H1 (cell line): ENCODE results near the gene R3HDM4. TPM values are rescaled to one million over a fixed set of nuclear protein-coding genes. Genes with fewer than 3 reads are reported as not detected.

Source experiments
- CTCF ChIA-PET: fragments of 300-600 bp; sonication (Branson Sonifier 250); formaldehyde crosslinking; loops from one replicate; lab custom pipeline; 2021; ENCODE audit not compliant: partially characterized antibody; lab: Charles Lee
- POLR2A ChIA-PET: fragments of 300-600 bp; sonication (Branson Sonifier 250); formaldehyde crosslinking; loops from one replicate; lab custom pipeline; 2021; ENCODE audit warnings: inconsistent platforms; ENCODE audit not compliant: partially characterized antibody; lab: Charles Lee
- DNase-seq, 2 experiments: peaks; one replicate each; pipeline versions ENCODE4 v3.0.0 to v3.0.0-alpha.2; 2010 to 2022; ENCODE audit warnings: low spot score in 2 of 2, low read depth in 1 of 2, mixed read lengths in 1 of 2
- FAIRE-seq: peaks from 2 replicates; lab custom pipeline; 2011; peaks lifted over from hg19 to GRCh38; lab: Jason Lieb, UNC
- H2AFZ ChIP-seq: 2 replicates; pipeline ENCODE4 v1.8.1; 2012; ENCODE audit warnings: low read length, inconsistent platforms
- H2AK5ac ChIP-seq: 2 replicates; pipeline ENCODE4 v1.6.1; 2013; ENCODE audit warnings: low read depth, low read length
- H2BK120ac ChIP-seq: replicated peaks from 2 replicates; pipeline ENCODE3; 2013; ENCODE audit warnings: low read depth, low read length, inconsistent platforms
- H2BK12ac ChIP-seq: 2 replicates; pipeline ENCODE4 v1.6.1; 2013; ENCODE audit warnings: low read depth, low read length
- H2BK15ac ChIP-seq: 2 replicates; pipeline ENCODE4 v1.6.1; 2013; ENCODE audit warnings: low read length
- H2BK20ac ChIP-seq: 2 replicates; pipeline ENCODE4 v1.6.1; 2013; ENCODE audit warnings: low read length
- H2BK5ac ChIP-seq: 2 replicates; pipeline ENCODE4 v1.6.1; 2013; ENCODE audit warnings: low read depth, low read length
- H3K14ac ChIP-seq: 2 replicates; pipeline ENCODE4 v1.6.1; 2013; ENCODE audit warnings: inconsistent platforms; ENCODE audit not compliant: insufficient read length
- H3K18ac ChIP-seq: 2 replicates; pipeline ENCODE4 v1.6.1; 2013; ENCODE audit warnings: low read length; ENCODE audit errors: extremely low read depth
- H3K23ac ChIP-seq: 2 replicates; pipeline ENCODE4 v1.6.1; 2013; ENCODE audit warnings: inconsistent platforms; ENCODE audit not compliant: insufficient read length
- H3K23me2 ChIP-seq: 2 replicates; pipeline ENCODE4 v1.6.1; 2013; ENCODE audit warnings: low read depth, low read length
- H3K27ac ChIP-seq: 2 replicates; pipeline ENCODE4 v1.6.1; 2011; ENCODE audit warnings: low read depth, low read length, inconsistent platforms
- H3K27me3 ChIP-seq, 4 experiments: replicated peaks in 1 of 4; 1 replicate in 1 of 4; 2 replicates in 3 of 4; pipeline versions ENCODE4 v1.6.1 to v1.8.1; 2011 to 2013; ENCODE audit warnings: low read length in 3 of 4, mild to moderate bottlenecking in 3 of 4, inconsistent platforms in 2 of 4, mixed read lengths in 2 of 4, moderate library complexity in 1 of 4; ENCODE audit not compliant: control insufficient read depth in 3 of 4, insufficient read depth in 3 of 4; ENCODE audit errors: extremely low read depth in 1 of 4
- H3K36me3 ChIP-seq, 4 experiments: 2 replicates each; pipeline versions ENCODE4 v1.6.1 to v1.8.1; 2011 to 2013; ENCODE audit warnings: mild to moderate bottlenecking in 4 of 4, low read length in 3 of 4, moderate library complexity in 2 of 4, control low read depth in 1 of 4, inconsistent platforms in 1 of 4; ENCODE audit not compliant: insufficient read depth in 4 of 4, control insufficient read depth in 2 of 4
- H3K4ac ChIP-seq: replicated peaks from 2 replicates; pipeline ENCODE3; 2013; ENCODE audit warnings: low read length, low read depth, mixed read lengths, inconsistent platforms; ENCODE audit not compliant: insufficient read length
- H3K4me1 ChIP-seq, 4 experiments: replicated peaks in 1 of 4; 1 replicate in 1 of 4; 2 replicates in 3 of 4; pipeline versions ENCODE4 v1.6.1 to v1.8.1; 2011 to 2013; ENCODE audit warnings: low read length in 3 of 4, inconsistent platforms in 2 of 4, mixed read lengths in 1 of 4; ENCODE audit not compliant: insufficient read depth in 4 of 4, control insufficient read depth in 3 of 4
- H3K4me2 ChIP-seq, 2 experiments: 2 replicates each; pipeline versions ENCODE4 v1.6.1 to v1.8.1; 2011 to 2013; ENCODE audit warnings: low read depth in 2 of 2, low read length in 2 of 2, control low read depth in 1 of 2, inconsistent platforms in 1 of 2, mild to moderate bottlenecking in 1 of 2; ENCODE audit not compliant: insufficient read depth in 1 of 2
- H3K4me3 ChIP-seq, 4 experiments: fragments of 200-600, 300-600 bp in 1 of 4; sonication (generic), shearing (Covaris generic), sonication (Bioruptor Twin) in 1 of 4; 2 replicates each; pipeline versions ENCODE4 v1.5.1 to v1.8.1; 2011 to 2016; ENCODE audit warnings: low read length in 4 of 4, low read depth in 3 of 4, control low read depth in 2 of 4, inconsistent platforms in 2 of 4, mild to moderate bottlenecking in 2 of 4, mixed read lengths in 1 of 4, moderate library complexity in 1 of 4; ENCODE audit not compliant: insufficient read depth in 2 of 4; ENCODE audit errors: extremely low read depth in 1 of 4
- H3K56ac ChIP-seq: replicated peaks from 2 replicates; pipeline ENCODE3; 2013; ENCODE audit warnings: low read depth, mild to moderate bottlenecking, mixed read lengths, low read length, inconsistent platforms; ENCODE audit not compliant: insufficient read length
- H3K79me1 ChIP-seq: 2 replicates; pipeline ENCODE4 v1.6.1; 2013; ENCODE audit warnings: low read depth, low read length, control low read depth
- H3K79me2 ChIP-seq, 2 experiments: 2 replicates each; pipeline versions ENCODE4 v1.6.1 to v1.8.1; 2012 to 2013; ENCODE audit warnings: low read length in 2 of 2, mild to moderate bottlenecking in 2 of 2, inconsistent platforms in 1 of 2; ENCODE audit not compliant: insufficient read depth in 2 of 2, control insufficient read depth in 1 of 2
- H3K9ac ChIP-seq, 4 experiments: replicated peaks in 1 of 4; 1 replicate in 1 of 4; 2 replicates in 3 of 4; pipeline versions ENCODE4 v1.6.1 to v1.8.1; 2011 to 2013; ENCODE audit warnings: low read depth in 3 of 4, low read length in 3 of 4, control low read depth in 2 of 4, mild to moderate bottlenecking in 2 of 4, moderate library complexity in 2 of 4, inconsistent platforms in 1 of 4; ENCODE audit errors: extremely low read depth in 1 of 4
- H3K9me3 ChIP-seq, 2 experiments: 2 replicates each; pipeline versions ENCODE4 v1.6.1 to v1.8.1; 2012 to 2013; ENCODE audit warnings: mild to moderate bottlenecking in 2 of 2, moderate library complexity in 2 of 2, control low read depth in 1 of 2, inconsistent platforms in 1 of 2, low read depth in 1 of 2, low read length in 1 of 2, mixed read lengths in 1 of 2; ENCODE audit not compliant: insufficient read depth in 2 of 2
- H4K20me1 ChIP-seq, 2 experiments: replicated peaks in 1 of 2; 2 replicates each; pipeline versions ENCODE3 to v1.8.1; 2011 to 2013; ENCODE audit warnings: inconsistent platforms in 2 of 2, low read length in 2 of 2, mild to moderate bottlenecking in 1 of 2; ENCODE audit not compliant: insufficient read depth in 2 of 2, control insufficient read depth in 1 of 2
- H4K5ac ChIP-seq: 2 replicates; pipeline ENCODE4 v1.6.1; 2013; ENCODE audit warnings: low read length, low read depth, mixed read lengths, inconsistent platforms; ENCODE audit not compliant: insufficient read length
- H4K8ac ChIP-seq: 2 replicates; pipeline ENCODE4 v1.8.0; 2013; ENCODE audit warnings: mild to moderate bottlenecking, moderate library complexity, low read length, inconsistent platforms; ENCODE audit not compliant: insufficient read depth; ENCODE audit errors: extremely low read depth
- H4K91ac ChIP-seq: replicated peaks from 2 replicates; pipeline ENCODE3; 2013; ENCODE audit warnings: low read length, mixed read lengths, inconsistent platforms; ENCODE audit not compliant: insufficient read length
- ASH2L ChIP-seq: fragments of 200-600, 300-600 bp; sonication (generic); IDR thresholded peaks from one replicate; pipeline ENCODE4 v1.7.1; 2017; ENCODE audit warnings: low read length
- CEBPB ChIP-seq: IDR thresholded peaks from 2 replicates; pipeline ENCODE4 v1.6.1; 2012; ENCODE audit warnings: low read depth, low read length
- KDM4A ChIP-seq: IDR thresholded peaks from one replicate; pipeline ENCODE4 v1.7.1; 2012; ENCODE audit warnings: low read depth, mild to moderate bottlenecking, moderate library complexity, low read length, inconsistent platforms; ENCODE audit not compliant: severe bottlenecking
- SIN3A ChIP-seq, 2 experiments: IDR thresholded peaks in 1 of 2; conservative IDR thresholded peaks in 1 of 2; 2 replicates each; pipeline ENCODE4 v1.6.1; 2011 to 2012; ENCODE audit warnings: low read length in 2 of 2, improper control_type of control experiment in 1 of 2, low read depth in 1 of 2, mild to moderate bottlenecking in 1 of 2
- TCF12 ChIP-seq: IDR thresholded peaks from 2 replicates; pipeline ENCODE4 v1.6.1; 2011; ENCODE audit warnings: low read depth, mild to moderate bottlenecking, low read length
- WGBS, 2 experiments: shearing (Covaris generic) in 1 of 2; methylation state at CpG; one replicate each; pipeline versions ENCODE4 v1.1.6 to v1.1.7; 2013 to 2015; ENCODE audit warnings: low lambda C conversion rate in 2 of 2, mixed read lengths in 2 of 2, inconsistent platforms in 1 of 2, low coverage in 1 of 2, missing lambda C conversion rate in 1 of 2; ENCODE audit not compliant: insufficient replicate concordance in 2 of 2, insufficient coverage in 1 of 2, insufficient read length in 1 of 2; ENCODE audit errors: extremely low coverage in 1 of 2, missing lambda C conversion rate in 1 of 2; 5-methylcytosine and 5-hydroxymethylcytosine counted together
- polyA plus RNA-seq, 7 experiments: library from polyadenylated mRNA; depleted of rRNA in 3 of 7; stranded (reverse) in 5 of 7; unstranded in 2 of 7; fragments of >200 nt in 5 of 7; fragments of 200-250 nt in 2 of 7; gene quantifications; 1 replicate in 5 of 7; 2 replicates in 1 of 7; 4 replicates in 1 of 7; pipeline versions ENCODE4 v1.2.1 to v1.2.3, GENCODE V29; 2011 to 2013; ENCODE audit warnings: missing spikeins in 2 of 7, mixed read lengths in 2 of 7
- total RNA-seq: library from RNA; stranded (reverse); fragmentation: NEBNext Ultra II Directional; extraction: Animal tissue kit (Norgen Biotek cat#: 25700); gene quantifications from 2 replicates; pipeline ENCODE4 v1.2.1, GENCODE V29; 2021

The R3HDM4 gene
- total and polyA plus RNA-seq, 2 of the 8 experiments (the other 6 are each of a cell fraction or from before 2014, with no cell fraction given) = 76.8 to 102 TPM

DNA sequence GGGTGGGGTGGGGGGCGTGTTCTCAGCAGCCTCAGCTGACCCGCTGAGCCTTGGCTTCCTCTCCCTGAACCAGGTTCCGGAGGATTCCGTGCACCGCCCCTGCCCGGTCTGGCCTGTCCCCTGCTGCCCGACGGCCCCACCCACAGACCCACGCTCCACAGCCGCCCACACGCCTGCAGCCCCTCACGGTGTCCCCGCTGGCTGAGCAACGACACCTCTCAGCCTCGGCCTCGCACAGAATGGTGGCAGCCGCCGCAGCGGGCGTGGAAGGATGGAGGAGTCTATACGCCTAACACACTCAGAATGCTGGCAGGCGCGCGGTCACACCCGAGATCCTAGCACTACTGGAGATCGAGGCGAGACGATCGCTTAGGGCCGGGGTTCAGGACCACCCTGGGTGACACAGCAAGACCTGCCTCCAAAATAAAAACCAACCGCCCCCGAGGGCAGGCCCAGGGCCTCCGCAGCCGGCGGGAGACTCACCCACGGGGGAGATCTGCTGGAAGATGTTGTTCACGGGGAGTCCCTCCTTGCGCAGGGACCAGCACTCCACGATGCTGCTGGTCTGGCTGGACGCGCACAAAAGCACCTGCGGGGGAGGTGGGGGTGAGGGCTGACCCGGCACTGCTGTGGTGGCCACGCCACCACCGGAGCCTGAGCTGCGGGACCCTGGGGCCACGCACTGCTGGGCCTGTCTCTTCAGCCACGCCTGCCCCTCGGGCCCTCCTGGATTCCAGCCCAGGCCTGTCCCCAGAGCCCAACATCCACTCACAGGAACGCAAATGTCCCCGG is 28.4 kb downstream of the R3HDM4 start:
- CTCF ChIA-PET = no interaction called here
- H2BK120ac ChIP-seq = no peak overlapping the region
- TF ChIP-seq SIN3A (conservative IDR thresholded peaks at IDR 0.05 in 1 of 2, IDR thresholded peaks at IDR 0.05 in 1 of 2; ENCODE audit: low read depth in 1 of 2, low read length in 2 of 2) (no peak), KDM4A (no peak), CEBPB (no peak), TCF12 (no peak), ASH2L (no peak)
- H4K91ac ChIP-seq = no peak overlapping the region
- H3K79me2 ChIP-seq = no peaks in the 10 kb centered on the region
- H3K36me3 ChIP-seq = peaks cover 0 to 27% (median 8%) of the 10 kb centered on the region in 4 experiments; a peak in 4 of 8 replicates
- 91% methylated on average over 41 of the region's 51 CpGs; no CpG with 5 or more reads in 1 of the 2 experiments for WGBS, 2 experiments
- no peak overlapping the region for H2BK20ac ChIP-seq
- H3K27ac ChIP-seq = no peak overlapping the region
- H3K79me1 ChIP-seq = no peaks in the 10 kb centered on the region
- no peak overlapping the region for H3K9ac ChIP-seq
- no peak overlapping the region for H3K14ac ChIP-seq
- H3K23me2 ChIP-seq = no peaks in the 10 kb centered on the region
- FAIRE-seq = no peak
- no peak overlapping the region for H4K5ac ChIP-seq
- no peaks in the 10 kb centered on the region for H3K9me3 ChIP-seq
- H4K8ac ChIP-seq = no peak overlapping the region
- H2AK5ac ChIP-seq = no peak overlapping the region
- H4K20me1 ChIP-seq = peaks cover 5 to 10% of the 10 kb centered on the region in 2 experiments
- H3K4me1 ChIP-seq = no peaks in the 10 kb centered on the region
- no peak overlapping the region for H3K4ac ChIP-seq
- no peak overlapping the region for H3K4me3 ChIP-seq
- H2AFZ ChIP-seq = no peak overlapping the region
- POLR2A ChIA-PET = no interaction called here
- no peak overlapping the region for H2BK5ac ChIP-seq
- H3K18ac ChIP-seq = no peak overlapping the region
- H2BK15ac ChIP-seq = no peak overlapping the region
- no peak overlapping the region for H2BK12ac ChIP-seq
- no peaks in the 10 kb centered on the region for H3K27me3 ChIP-seq
- DNase-seq = no peak
- H3K4me2 ChIP-seq = no peak overlapping the region
- no peak overlapping the region for H3K56ac ChIP-seq
- no peak overlapping the region for H3K23ac ChIP-seq
